Astrocyte (in vitro differentiated cells and primary cell): ENCODE results near the gene SIRPB2.

Experiments used
- EZH2 ChIP-seq: IDR thresholded peaks from 2 replicates; pipeline ENCODE4 v1.6.1; 2012; ENCODE audit warnings: mild to moderate bottlenecking, low read length, inconsistent platforms; ENCODE audit not compliant: insufficient read depth
- TF ChIP-seq, protein P1 (sequence below): IDR thresholded peaks from 2 replicates; pipeline ENCODE4 v1.5.1; 2011; ENCODE audit warnings: low read depth, mild to moderate bottlenecking, inconsistent platforms, low read length, moderate library complexity; ENCODE audit not compliant: insufficient read depth

DNA sequence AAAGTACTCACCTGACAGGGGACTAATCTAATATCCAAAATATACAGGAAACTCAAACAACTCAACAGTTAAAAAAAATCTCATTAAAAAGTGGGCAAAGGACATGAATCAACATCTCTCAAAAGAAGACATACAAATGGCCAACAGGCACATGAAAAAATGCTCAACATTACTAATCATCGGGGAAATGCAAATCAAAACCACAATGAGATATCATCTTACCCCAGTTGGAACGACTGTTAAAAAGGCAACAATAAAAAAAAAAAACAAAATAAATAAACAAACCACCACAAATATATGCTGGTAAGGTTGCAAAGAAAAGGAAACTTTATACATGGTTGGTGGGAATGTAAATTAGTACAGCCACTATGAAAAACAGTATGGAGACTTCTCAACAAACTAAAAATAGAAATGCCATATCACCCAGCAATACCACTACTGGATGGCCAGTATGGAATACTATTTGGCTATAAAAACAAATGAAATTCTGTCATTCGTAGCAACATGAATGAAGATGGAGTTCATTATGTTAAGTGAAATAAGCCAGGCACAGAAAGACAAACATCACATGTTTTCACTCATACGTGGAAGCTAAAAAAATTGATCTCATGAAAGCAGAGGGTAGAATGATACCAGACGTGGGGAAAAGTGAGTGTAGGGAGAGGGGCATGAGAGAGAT lies 6.6 kb downstream of the SIRPB2 start:
- TF ChIP-seq EZH2 = no peak
- TF ChIP-seq, protein P1, sequence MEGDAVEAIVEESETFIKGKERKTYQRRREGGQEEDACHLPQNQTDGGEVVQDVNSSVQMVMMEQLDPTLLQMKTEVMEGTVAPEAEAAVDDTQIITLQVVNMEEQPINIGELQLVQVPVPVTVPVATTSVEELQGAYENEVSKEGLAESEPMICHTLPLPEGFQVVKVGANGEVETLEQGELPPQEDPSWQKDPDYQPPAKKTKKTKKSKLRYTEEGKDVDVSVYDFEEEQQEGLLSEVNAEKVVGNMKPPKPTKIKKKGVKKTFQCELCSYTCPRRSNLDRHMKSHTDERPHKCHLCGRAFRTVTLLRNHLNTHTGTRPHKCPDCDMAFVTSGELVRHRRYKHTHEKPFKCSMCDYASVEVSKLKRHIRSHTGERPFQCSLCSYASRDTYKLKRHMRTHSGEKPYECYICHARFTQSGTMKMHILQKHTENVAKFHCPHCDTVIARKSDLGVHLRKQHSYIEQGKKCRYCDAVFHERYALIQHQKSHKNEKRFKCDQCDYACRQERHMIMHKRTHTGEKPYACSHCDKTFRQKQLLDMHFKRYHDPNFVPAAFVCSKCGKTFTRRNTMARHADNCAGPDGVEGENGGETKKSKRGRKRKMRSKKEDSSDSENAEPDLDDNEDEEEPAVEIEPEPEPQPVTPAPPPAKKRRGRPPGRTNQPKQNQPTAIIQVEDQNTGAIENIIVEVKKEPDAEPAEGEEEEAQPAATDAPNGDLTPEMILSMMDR = no peak
